KOPT-K1 (cell line): ENCODE results near the gene MTCH2.

Experiments
- H3K27ac ChIP-seq: fragments of 200-600 bp; sonication (generic); 2 replicates; pipeline ENCODE4 v1.5.1; 2016; ENCODE audit warnings: antibody characterized with exemption, mild to moderate bottlenecking, low read depth, low read length; ENCODE audit not compliant: poor library complexity, severe bottlenecking
- H3K36me3 ChIP-seq: fragments of 200-600 bp; sonication (generic); 2 replicates; pipeline ENCODE4 v1.5.1; 2017; ENCODE audit warnings: antibody characterized with exemption, mild to moderate bottlenecking, low read length, moderate library complexity; ENCODE audit not compliant: insufficient read depth
- H3K9me3 ChIP-seq: fragments of 200-600 bp; sonication (generic); 2 replicates; pipeline ENCODE4 v1.5.1; 2017; ENCODE audit warnings: antibody characterized with exemption, low read length, mild to moderate bottlenecking; ENCODE audit not compliant: insufficient read depth, poor library complexity, severe bottlenecking

Gene MTCH2

DNA sequence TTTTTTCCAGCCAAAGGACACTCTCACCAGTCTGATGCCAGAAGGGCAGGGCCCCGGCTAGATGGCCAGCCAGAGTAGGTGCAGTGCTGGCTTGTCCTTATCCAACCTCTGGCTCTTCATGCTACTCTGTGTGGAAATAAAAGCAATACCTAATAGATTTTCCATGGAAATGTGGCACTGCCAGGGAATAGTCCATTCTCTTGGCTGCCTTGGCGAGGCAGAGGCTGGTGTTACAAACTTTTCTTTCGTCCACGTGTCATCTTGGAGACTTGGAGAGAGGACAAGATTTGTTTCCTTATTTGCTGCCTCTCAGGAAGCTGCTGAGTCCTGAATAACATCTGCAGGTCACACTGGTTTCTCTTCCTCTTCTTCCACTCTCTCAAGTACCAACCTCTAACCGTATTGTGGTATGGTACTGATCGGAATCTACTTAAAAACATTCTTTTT lies 31.0 kb downstream of the MTCH2 start:
- H3K27ac ChIP-seq, result no peak overlapping the region
- H3K9me3 ChIP-seq, result no peaks in the 10 kb centered on the region
- peaks cover 53% of the 10 kb centered on the region for H3K36me3 ChIP-seq

DNA sequence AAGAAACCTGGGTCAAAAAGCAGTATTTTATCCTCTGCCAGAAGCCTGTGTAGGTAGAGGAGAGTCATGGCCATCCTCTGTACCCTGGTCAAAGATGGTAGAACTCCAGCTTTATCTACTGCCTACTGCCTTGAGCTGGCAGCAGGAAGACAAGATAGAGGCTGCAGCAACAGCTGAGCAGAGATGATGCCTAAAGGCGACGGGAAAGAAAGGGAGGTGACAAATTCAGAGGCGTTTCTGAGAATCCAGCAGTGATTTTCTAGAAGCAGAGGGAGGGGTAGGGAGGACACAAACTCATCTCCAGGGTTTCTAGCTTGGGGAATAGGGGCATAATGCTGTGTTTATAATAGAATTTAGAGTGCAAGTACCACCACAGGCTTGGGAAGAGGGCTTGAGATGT lies 32.7 kb downstream of the MTCH2 start:
- Histone ChIP-seq H3K9me3 (no peaks in the 10 kb centered on the region), H3K36me3 (peaks cover 53% of the 10 kb centered on the region), H3K27ac (no peak overlapping the region)

GRCh38 chr11:47607380-47607779 lies 35.0 kb downstream of the MTCH2 start:
- Histone ChIP-seq H3K9me3 (no peaks in the 10 kb centered on the region), H3K27ac (no peak overlapping the region), H3K36me3 (peaks cover 53% of the 10 kb centered on the region)

DNA sequence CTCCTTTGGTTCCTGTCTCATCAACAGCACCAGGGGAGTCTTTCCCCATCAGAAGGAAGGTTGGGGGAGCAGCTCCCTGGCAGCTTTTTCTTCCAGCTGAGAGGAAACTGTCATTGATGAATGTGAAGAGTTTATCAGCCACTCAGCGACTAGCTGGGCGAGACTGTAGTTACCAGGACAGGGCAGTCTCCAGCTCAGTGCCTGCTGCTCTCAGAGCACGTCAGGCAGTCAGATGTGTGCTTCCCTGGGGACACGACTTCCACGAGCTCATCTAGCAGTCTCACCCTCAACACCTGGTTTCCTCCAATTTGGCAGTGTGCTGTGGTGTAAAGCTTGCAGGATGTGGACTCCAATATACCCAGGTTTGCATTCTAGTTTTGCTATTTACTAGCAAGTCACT lies 35.6 kb downstream of the MTCH2 start:
- peaks cover 49% of the 10 kb centered on the region for H3K36me3 ChIP-seq
- H3K9me3 ChIP-seq, result no peaks in the 10 kb centered on the region
- H3K27ac ChIP-seq, result no peak overlapping the region

GRCh38 chr11:47605921-47606320 lies 36.4 kb downstream of the MTCH2 start:
- Histone ChIP-seq H3K36me3 (peaks cover 41% of the 10 kb centered on the region), H3K9me3 (no peaks in the 10 kb centered on the region), H3K27ac (no peak overlapping the region)

DNA sequence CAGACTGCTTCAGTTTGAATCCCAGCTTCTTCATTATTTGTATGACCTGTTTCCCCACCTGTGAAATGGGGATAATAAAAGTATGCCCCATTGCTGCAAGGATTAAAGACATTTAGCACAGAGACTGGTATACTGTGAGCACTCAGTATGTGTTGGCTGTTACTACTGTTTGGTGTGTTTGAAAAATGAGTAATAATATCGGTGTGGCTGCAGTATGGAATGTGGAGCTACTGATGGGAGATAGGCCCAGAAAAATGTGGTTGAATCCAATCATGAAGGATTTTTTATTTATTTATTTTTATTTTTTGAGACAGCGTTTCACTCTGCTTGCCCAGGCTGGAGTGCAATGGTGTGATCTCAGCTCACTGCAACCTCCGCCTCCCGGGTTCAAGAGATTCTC lies 39.1 kb downstream of the MTCH2 start:
- Histone ChIP-seq H3K36me3 (peaks cover 27% of the 10 kb centered on the region), H3K27ac (no peak overlapping the region), H3K9me3 (no peaks in the 10 kb centered on the region)

- Histone ChIP-seq H3K27ac (no peak overlapping the region), H3K9me3 (no peaks in the 10 kb centered on the region), H3K36me3 (no peaks in the 10 kb centered on the region)
Measured at GRCh38 chr11:47599902-47600301, 42.5 kb downstream of the MTCH2 start.

DNA sequence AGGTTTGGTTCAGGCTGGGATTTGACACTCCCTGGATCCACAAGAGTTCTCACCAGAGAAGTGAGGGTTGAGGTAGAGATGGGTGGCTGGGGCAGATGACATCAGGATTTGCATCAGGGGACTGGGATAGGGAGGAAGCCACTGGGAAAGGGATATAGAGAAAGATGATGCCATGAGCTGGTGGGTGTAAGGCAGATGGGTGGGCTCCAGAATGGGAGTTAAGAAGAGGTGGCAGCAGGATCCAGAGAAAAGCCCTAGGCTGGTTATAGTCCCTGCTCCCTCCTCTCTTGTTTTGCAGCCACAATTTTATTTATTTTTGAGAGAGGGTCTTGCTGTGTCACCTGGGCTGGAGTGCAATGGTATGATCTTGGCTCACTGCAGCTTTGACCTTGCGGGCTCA lies 46.4 kb downstream of the MTCH2 start:
- Histone ChIP-seq H3K27ac (no peak overlapping the region), H3K36me3 (no peaks in the 10 kb centered on the region), H3K9me3 (no peaks in the 10 kb centered on the region)

- Histone ChIP-seq H3K9me3 (no peaks in the 10 kb centered on the region), H3K36me3 (no peaks in the 10 kb centered on the region), H3K27ac (no peak overlapping the region)
Measured at GRCh38 chr11:47595029-47595428, 47.3 kb downstream of the MTCH2 start.

DNA sequence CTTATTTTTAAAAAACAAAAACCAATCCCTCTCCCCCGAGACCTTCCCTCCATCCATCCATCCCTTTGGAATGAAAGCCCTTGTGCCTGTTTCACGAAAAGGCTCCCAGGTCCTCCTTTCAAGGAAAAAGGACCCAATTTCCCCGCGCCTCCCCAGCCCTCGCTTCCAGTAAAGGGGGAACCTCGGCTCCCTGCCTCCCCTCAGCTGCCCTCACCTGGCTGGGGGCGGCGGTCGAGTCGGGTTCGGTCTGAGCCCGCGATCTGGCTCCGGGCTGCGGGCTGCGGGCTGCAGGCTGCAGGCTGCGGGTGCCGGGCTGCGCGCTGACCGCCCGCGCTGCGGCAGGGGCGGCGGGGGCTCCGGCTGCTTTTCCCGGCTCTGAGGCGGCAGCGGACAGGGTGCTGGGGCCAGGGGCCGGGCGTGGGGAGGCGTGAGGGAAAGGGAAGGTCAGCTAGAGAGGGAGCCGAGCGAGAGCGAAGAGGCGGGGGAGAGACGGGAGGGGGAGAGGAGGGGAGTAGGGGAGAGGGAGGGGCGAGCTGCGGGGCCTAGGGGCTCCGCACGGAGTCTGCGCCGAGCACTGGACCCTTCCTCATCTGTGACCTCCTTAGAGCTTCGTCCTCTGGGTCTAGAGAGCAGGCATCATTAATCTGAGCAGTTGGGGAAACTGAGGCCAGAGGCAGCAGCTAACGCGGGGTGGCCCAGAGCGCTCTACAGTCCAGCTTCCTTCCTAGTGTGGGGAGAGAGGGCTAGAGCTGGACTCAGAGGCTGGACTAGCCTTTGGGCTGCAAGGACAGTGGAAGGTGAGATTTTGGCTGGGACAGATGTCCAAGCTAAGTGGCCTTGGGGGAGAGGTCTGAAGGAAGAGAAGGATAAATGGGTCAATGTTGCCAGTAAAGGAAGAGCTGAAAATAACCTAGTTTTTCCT lies 48.2 kb downstream of the MTCH2 start, which contains the start of gene C1QTNF4:
Gene C1QTNF4 (minus strand): TSS at position 478 of the 922 bp plus-strand sequence. CDS start 3,601 bp downstream, outside the sequence.
- H3K36me3 ChIP-seq, result no peaks in the 10 kb centered on the region
- H3K9me3 ChIP-seq, result no peaks in the 10 kb centered on the region
- H3K27ac ChIP-seq, result no peak within 1 kb of the TSS

GRCh38 chr11:47593492-47593933 lies 48.8 kb downstream of the MTCH2 start:
- no peak overlapping the region for H3K27ac ChIP-seq
- no peaks in the 10 kb centered on the region for H3K36me3 ChIP-seq
- H3K9me3 ChIP-seq, result no peaks in the 10 kb centered on the region

DNA sequence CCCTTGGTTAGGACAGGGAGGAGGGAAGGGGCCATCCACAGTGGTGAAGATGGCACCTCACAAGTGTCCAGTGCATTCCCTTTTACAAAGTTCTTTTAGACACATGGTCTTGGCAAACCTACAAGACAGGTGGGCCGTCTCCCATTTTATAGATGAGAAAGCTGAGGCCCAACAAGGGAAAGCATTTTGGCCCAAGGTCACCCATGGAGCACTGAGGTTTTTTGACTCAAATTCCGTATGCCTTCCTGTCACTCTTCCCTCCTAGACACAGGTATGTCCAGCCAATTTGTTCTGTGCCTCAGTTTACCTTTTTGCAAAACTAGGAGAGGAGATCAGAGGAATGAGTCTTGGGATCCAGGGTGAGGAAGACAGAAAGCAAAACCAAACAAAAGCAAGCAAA lies 49.4 kb downstream of the MTCH2 start:
- H3K9me3 ChIP-seq, result no peaks in the 10 kb centered on the region
- H3K36me3 ChIP-seq, result no peaks in the 10 kb centered on the region

GRCh38 chr11:47592251-47592650 lies 50.1 kb downstream of the MTCH2 start:
- no peaks in the 10 kb centered on the region for H3K9me3 ChIP-seq
- no peaks in the 10 kb centered on the region for H3K36me3 ChIP-seq
- H3K27ac ChIP-seq, result peak overlapping the region; percentile 84

More for the DNA sequence above, 49.4 kb downstream of the MTCH2 start:
- peak overlapping the region; percentile 84 for H3K27ac ChIP-seq

GRCh38 chr11:47591764-47592163 lies 50.6 kb downstream of the MTCH2 start:
- H3K9me3 ChIP-seq, result no peaks in the 10 kb centered on the region
- H3K36me3 ChIP-seq, result no peaks in the 10 kb centered on the region
- peak overlapping the region; percentile 84 for H3K27ac ChIP-seq

DNA sequence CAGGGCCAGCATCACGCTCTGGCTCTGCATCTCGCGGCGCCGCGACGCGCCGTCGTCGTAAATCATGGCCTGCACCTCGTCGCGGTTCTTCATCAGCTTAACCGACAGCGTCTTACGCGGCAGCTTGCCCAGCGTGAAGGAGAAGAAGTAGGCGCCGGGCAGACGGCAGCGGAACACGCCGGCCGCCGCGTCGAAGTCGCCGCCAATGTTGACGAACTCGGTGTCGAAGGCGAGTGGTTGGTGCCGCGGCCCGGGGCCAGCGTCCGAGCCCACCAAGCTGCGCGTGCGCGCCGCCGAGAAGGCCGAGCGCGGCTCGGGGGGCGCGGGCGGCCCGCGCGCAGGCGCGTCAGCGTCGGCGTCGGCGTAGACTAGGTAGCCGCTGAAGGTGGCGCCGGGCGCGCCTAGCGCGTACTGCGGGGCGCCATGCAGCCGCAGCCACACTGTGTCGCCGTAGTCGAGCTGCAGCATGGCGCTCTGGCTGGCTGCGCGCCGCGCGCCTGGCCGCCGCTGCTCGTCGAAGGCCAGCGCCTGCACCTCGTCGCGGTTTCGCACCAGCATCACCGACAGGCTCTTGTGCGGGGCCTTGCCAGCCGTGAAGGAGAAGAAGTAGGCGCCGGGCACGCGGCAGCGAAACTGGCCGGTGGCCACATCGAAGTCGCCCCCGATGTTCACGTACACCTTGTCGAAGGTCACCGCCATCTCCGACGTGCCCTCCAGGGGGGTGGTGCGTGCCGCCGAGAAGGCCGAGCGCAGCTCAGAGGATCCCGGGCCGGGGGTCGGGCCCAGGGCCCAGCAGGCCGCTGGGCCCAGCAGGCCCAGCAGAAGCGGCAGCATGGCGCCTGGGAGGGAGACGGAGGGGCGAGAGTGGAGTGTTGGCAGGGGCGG lies 52.1 kb downstream of the MTCH2 start:
- Histone ChIP-seq H3K27ac (peak overlapping the region; percentile 84), H3K36me3 (peaks cover 13% of the 10 kb centered on the region; the same call in 1 of the 2 replicates), H3K9me3 (no peaks in the 10 kb centered on the region)
